Gastrocnemius medialis (tissue), 4 donors: ENCODE data around the gene DLAT. TPM values are rescaled to one million over a fixed set of nuclear protein-coding genes. Genes with fewer than 3 reads are reported as not detected.
A peak's percentile ranks its signal among the peaks of the same experiment; 100 is the strongest.
"Not testable (repeated sequence)": the region's sequence is repeated elsewhere in the genome, so short reads cannot be mapped to it uniquely, and the experiment has no call there.

Experiments
- ATAC-seq, 2 donors: fragments of 150-250 bp; one replicate each; pipeline ENCODE4 v1.9.1; 2016
- DNase-seq, 2 donors: peaks; one replicate each; pipeline ENCODE4 v3.0.0-alpha.2; 2019
- H3K27ac ChIP-seq, 4 donors: fragments of 200-600 bp; sonication (generic); 1 replicate in 1 of 4; 2 replicates in 3 of 4; pipeline ENCODE4 v1.5.1; 2016 to 2018; ENCODE audit warnings: mild to moderate bottlenecking in 2 of 4, moderate library complexity in 1 of 4
- H3K27me3 ChIP-seq, 3 donors: fragments of 200-600 bp; sonication (generic) in 2 of 3; 1 replicate in 1 of 3; 2 replicates in 2 of 3; pipeline versions ENCODE4 v1.5.1 to v1.6.0; 2016 to 2019; ENCODE audit warnings: mild to moderate bottlenecking in 1 of 3, moderate library complexity in 1 of 3
- H3K36me3 ChIP-seq, 2 donors: fragments of 200-600 bp; sonication (generic) in 1 of 2; one replicate each; pipeline ENCODE4 v1.5.1; 2017 to 2018
- H3K4me1 ChIP-seq, 2 donors: fragments of 200-600 bp; sonication (generic) in 1 of 2; one replicate each; pipeline ENCODE4 v1.5.1; 2016 to 2017; ENCODE audit warnings: mild to moderate bottlenecking in 2 of 2
- H3K4me3 ChIP-seq, 4 donors: fragments of 200-600 bp; sonication (generic) in 3 of 4; 1 replicate in 1 of 4; 2 replicates in 3 of 4; pipeline ENCODE4 v1.5.1; 2016 to 2019; ENCODE audit warnings: mild to moderate bottlenecking in 2 of 4
- H3K9me3 ChIP-seq, 3 donors: fragments of 200-600 bp; sonication (generic) in 2 of 3; 1 replicate in 1 of 3; 2 replicates in 2 of 3; pipeline ENCODE4 v1.5.1; 2016 to 2019
- CTCF ChIP-seq, 5 experiments: fragments of 450-650 bp in 3 of 5; fragments of 200-600 bp in 2 of 5; sonication (generic) in 2 of 5; IDR thresholded peaks in 4 of 5; conservative IDR thresholded peaks in 1 of 5; 1 replicate in 4 of 5; 2 replicates in 1 of 5; pipeline ENCODE4 v1.5.1; 2016 to 2019; ENCODE audit warnings: antibody characterized with exemption in 5 of 5, mild to moderate bottlenecking in 3 of 5, moderate library complexity in 3 of 5
- POLR2A ChIP-seq, 2 donors: fragments of 450-650 bp; IDR thresholded peaks; one replicate each; pipeline ENCODE4 v1.6.1; 2017; ENCODE audit warnings: antibody characterized with exemption in 2 of 2, mild to moderate bottlenecking in 2 of 2, moderate library complexity in 2 of 2
- in situ Hi-C, 4 donors: fragments of 200-750 bp; cut with MboI; loops; one replicate each; pipeline versions ENCODE4 v1.15.0 to v1.8.0; 2017; ENCODE audit warnings: low sequenced_read_pairs in 4 of 4
- intact Hi-C: fragments of 100-400 bp; cut with DNase I; formaldehyde crosslinking; loops from one replicate; pipeline ENCODE4 v1.15.1; 2023; ENCODE audit warnings: low total_unique reads
- total RNA-seq, 4 donors: library from RNA; depleted of rRNA; stranded (reverse); fragments of >200 nt; gene quantifications; one replicate each; pipeline versions ENCODE4 v1.1.0 to v1.2.3, GENCODE V29; 2016

Gene DLAT
- total RNA-seq, 4 donors from 2014 or later = 60.1 to 117 (median 67.8) TPM

- DNase-seq (no peak), ATAC-seq (peak; percentile 10 to 14)
- Histone ChIP-seq H3K27ac (peak overlapping the region; percentile 89 to 98 (median 94)), H3K4me3 (peak overlapping the region; percentile 92 to 96 (median 94)), H3K9me3 (no peaks in the 10 kb centered on the region), H3K4me1 (peaks cover 8 to 17% of the 10 kb centered on the region in 2 donors), H3K36me3 (peaks cover 0 to 22% of the 10 kb centered on the region in 2 donors), H3K27me3 (no peaks in the 10 kb centered on the region)
- no peak for TF ChIP-seq POLR2A (IDR thresholded peaks at IDR 0.05)
- no peak for TF ChIP-seq CTCF (IDR thresholded peaks at IDR 0.05 in 4 of 5, conservative IDR thresholded peaks at IDR 0.05 in 1 of 5)
- in situ Hi-C loops (no loop called here), intact Hi-C loops (loop anchor here (5.0 kb wide), 1 partner anchor 62 kb away; the partner anchor contains the start of genes SDHD and TIMM8B)
Measured at GRCh38 chr11:112025707-112026106, 499 bp downstream of the DLAT start.

GRCh38 chr11:112026784-112027410 is 1.7 kb downstream of the DLAT start:
- H3K27ac ChIP-seq, ATAC-seq, H3K27me3 ChIP-seq, H3K9me3 ChIP-seq, H3K4me3 ChIP-seq, DNase-seq, in situ Hi-C loops: not testable (repeated sequence)
- peaks cover 0 to 30% of the 10 kb centered on the region in 2 donors for H3K36me3 ChIP-seq
- H3K4me1 ChIP-seq = peaks cover 8 to 17% of the 10 kb centered on the region in 2 donors
- intact Hi-C loops = loop anchor here (5.0 kb wide), 1 partner anchor 60 kb away; the partner anchor contains the start of genes SDHD and TIMM8B

GRCh38 chr11:112029460-112029859 is 4.3 kb downstream of the DLAT start:
- Histone ChIP-seq H3K4me3 (no peak overlapping the region), H3K27ac (no peak overlapping the region), H3K9me3 (no peaks in the 10 kb centered on the region), H3K36me3 (peaks cover 0 to 56% of the 10 kb centered on the region in 2 donors), H3K27me3 (no peaks in the 10 kb centered on the region), H3K4me1 (peaks cover 13 to 14% of the 10 kb centered on the region in 2 donors)
- DNase-seq = no peak
- ATAC-seq = no peak
- in situ Hi-C loops (no loop called here), intact Hi-C loops (loop anchor here (5.0 kb wide), 1 partner anchor 58 kb away; the partner anchor contains the start of genes SDHD and TIMM8B)
- no peak for TF ChIP-seq CTCF (IDR thresholded peaks at IDR 0.05 in 4 of 5, conservative IDR thresholded peaks at IDR 0.05 in 1 of 5)
- TF ChIP-seq POLR2A (IDR thresholded peaks at IDR 0.05) = no peak

- in situ Hi-C loops = no loop called here
- peaks cover 0 to 84% of the 10 kb centered on the region in 2 donors for H3K36me3 ChIP-seq
- peak overlapping the region; percentile 41 to 77 (median 61) for H3K27ac ChIP-seq
- no peaks in the 10 kb centered on the region for H3K27me3 ChIP-seq
- ATAC-seq (no peak), DNase-seq (no peak)
- H3K4me3 ChIP-seq = no peak overlapping the region
- intact Hi-C loops = no loop called here
- H3K4me1 ChIP-seq = peaks cover 6 to 10% of the 10 kb centered on the region in 2 donors
- no peak for TF ChIP-seq CTCF (IDR thresholded peaks at IDR 0.05 in 4 of 5, conservative IDR thresholded peaks at IDR 0.05 in 1 of 5)
- TF ChIP-seq POLR2A (IDR thresholded peaks at IDR 0.05) = no peak
- no peaks in the 10 kb centered on the region for H3K9me3 ChIP-seq
Measured at GRCh38 chr11:112033902-112034301, 8.7 kb downstream of the DLAT start.

- in situ Hi-C loops = no loop called here
- TF ChIP-seq CTCF (IDR thresholded peaks at IDR 0.05 in 4 of 5, conservative IDR thresholded peaks at IDR 0.05 in 1 of 5) (no peak), POLR2A (IDR thresholded peaks at IDR 0.05) (no peak)
- ATAC-seq (no peak), DNase-seq (no peak)
- Histone ChIP-seq H3K9me3 (no peaks in the 10 kb centered on the region), H3K36me3 (peaks cover 0 to 58% of the 10 kb centered on the region in 2 donors), H3K27ac (no peak overlapping the region), H3K4me3 (no peak overlapping the region), H3K27me3 (no peaks in the 10 kb centered on the region), H3K4me1 (peaks cover 6 to 33% of the 10 kb centered on the region in 2 donors)
- intact Hi-C loops = no loop called here
Measured at GRCh38 chr11:112037527-112037926, 12.3 kb downstream of the DLAT start.
